Superior temporal gyrus (tissue), 1 donor: Measurements from ENCODE around the gene CDC40.

Source experiments
- DNase-seq: peaks from one replicate; pipeline ENCODE4 v3.0.0-alpha.2; 2016; ENCODE audit errors: extremely low spot score

The CDC40 gene

GRCh38 chr6:110180228-110181008 lies at the start of gene CDC40:
Gene CDC40, plus strand, starts transcription at chr6:110180427. Its CDS starts 18 bp downstream, at chr6:110180445.
- no peak for DNase-seq

GRCh38 chr6:110137924-110138887 lies 42.0 kb upstream of the CDC40 start:
- DNase-seq = no peak

- DNase-seq = no peak
These were observed 41.2 kb upstream of the CDC40 start for GRCh38 chr6:110139052-110139451.

- no peak for DNase-seq
These were observed 39.6 kb upstream of the CDC40 start for GRCh38 chr6:110140650-110141049.

GRCh38 chr6:110147870-110148269 lies 32.4 kb upstream of the CDC40 start:
- no peak for DNase-seq

- DNase-seq = no peak
These were observed 21.7 kb upstream of the CDC40 start for GRCh38 chr6:110158479-110158878.

GRCh38 chr6:110170081-110170480 lies 10.1 kb upstream of the CDC40 start:
- DNase-seq = no peak

GRCh38 chr6:110173506-110174132 lies 6.6 kb upstream of the CDC40 start:
- DNase-seq = peak; percentile 52

- peak; percentile 86 for DNase-seq
These were observed 1.4 kb upstream of the CDC40 start for GRCh38 chr6:110178626-110179405.

GRCh38 chr6:110179406-110180227 lies 610 bp upstream of the CDC40 start, which contains the start of gene WASF1:
Gene WASF1, minus strand, starts transcription at chr6:110179670. Its CDS starts 52,069 bp downstream, at chr6:110127601.
- peak; percentile 98 for DNase-seq

- no peak for DNase-seq
These were observed 1.2 kb downstream of the CDC40 start for GRCh38 chr6:110181131-110182030.

- DNase-seq = peak; percentile 22
These were observed 3.2 kb downstream of the CDC40 start for GRCh38 chr6:110183292-110183885.

- peak; percentile 22 for DNase-seq
These were observed 5.7 kb downstream of the CDC40 start for GRCh38 chr6:110185879-110186278.

- DNase-seq = no peak
These were observed 8.6 kb downstream of the CDC40 start for GRCh38 chr6:110188791-110189190.

GRCh38 chr6:110190726-110191125 lies 10.5 kb downstream of the CDC40 start:
- DNase-seq = no peak

- DNase-seq = no peak
These were observed 11.2 kb downstream of the CDC40 start for GRCh38 chr6:110191477-110191876.

- DNase-seq = no peak
These were observed 15.4 kb downstream of the CDC40 start for GRCh38 chr6:110195639-110196038.

GRCh38 chr6:110196874-110197273 lies 16.6 kb downstream of the CDC40 start:
- no peak for DNase-seq

- DNase-seq = no peak
These were observed 18.3 kb downstream of the CDC40 start for GRCh38 chr6:110198561-110198960.
